ENCODE results near the gene NIPA2. TPM values are rescaled to one million over a fixed set of nuclear protein-coding genes. Genes with fewer than 3 reads are reported as not detected.

Gene NIPA2
- total RNA-seq, 1 experiment from 2014 or later, result 77.9 TPM

DNA sequence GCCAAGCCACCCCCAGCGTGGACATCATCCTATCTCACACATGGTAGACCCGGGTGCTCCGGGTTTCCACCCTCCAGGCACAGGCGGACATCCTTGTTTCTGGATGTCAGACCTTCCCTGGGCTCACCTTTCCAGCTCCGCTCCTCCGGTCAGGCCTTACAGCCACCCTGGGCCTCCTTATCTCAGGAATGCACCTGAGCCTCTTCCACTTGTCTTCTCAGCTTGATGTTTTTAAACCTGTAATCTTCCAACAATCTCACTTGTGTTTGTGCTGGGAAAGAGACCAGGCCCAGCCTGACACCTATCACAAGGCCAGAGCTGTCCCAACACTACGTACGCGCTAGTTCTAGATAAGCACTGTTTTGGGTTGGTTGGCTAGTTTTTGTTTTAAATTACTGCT is 53.9 kb downstream of the NIPA2 start:
- Mint-ChIP-seq H3K9me3 (no peaks in the 10 kb centered on the region; a peak in 1 of 5 replicates), H3K4me3 (no peak overlapping the region), H3K27ac (peak overlapping the region in 1 of 3 experiments; percentile 32; a peak in 1 of 7 replicates), H3K27me3 (ENCODE audit: low read depth) (no peaks in the 10 kb centered on the region), H3K36me3 (ENCODE audit: insufficient read depth in 1 of 3, low read depth in 3 of 3) (peaks cover 9 to 26% (median 17%) of the 10 kb centered on the region in 3 experiments; a peak in 6 of 7 replicates), H3K4me1 (no peaks in the 10 kb centered on the region)
- no CpG with 5 or more reads among the region's 9 CpGs for WGBS (ENCODE audit: extremely low coverage, insufficient read length, low lambda C conversion rate)
- Histone ChIP-seq H3K79me1 (ENCODE audit: insufficient read depth, low read depth, low read length, poor library complexity, severe bottlenecking) (no peaks in the 10 kb centered on the region), H3K23ac (ENCODE audit: insufficient read length, low read depth, low read length) (no peak overlapping the region), H2AK5ac (ENCODE audit: insufficient read length, low read length) (no peak overlapping the region), H3K27ac (ENCODE audit: insufficient read length, low read depth, low read length) (no peak overlapping the region), H2BK15ac (ENCODE audit: low read depth, low read length) (no peak overlapping the region), H3K14ac (ENCODE audit: insufficient read depth, low read length) (no peak overlapping the region), H2BK5ac (ENCODE audit: insufficient read length, low read length) (no peak overlapping the region), H3K56ac (ENCODE audit: insufficient read length, low read depth, low read length) (no peak overlapping the region), H4K91ac (ENCODE audit: insufficient read length, low read depth, low read length) (no peak overlapping the region), H2BK20ac (ENCODE audit: low read depth, low read length, poor library complexity, severe bottlenecking) (no peak overlapping the region), H3K4me1 (ENCODE audit: insufficient read depth, low read length) (no peaks in the 10 kb centered on the region), H2BK12ac (ENCODE audit: insufficient read length, low read depth, low read length) (no peak overlapping the region), H4K20me1 (ENCODE audit: control insufficient read depth, insufficient read depth, insufficient read length) (no peaks in the 10 kb centered on the region), H4K5ac (ENCODE audit: insufficient read length, low read depth, low read length) (no peak overlapping the region), H2AFZ (ENCODE audit: low read length) (no peak overlapping the region), H3K18ac (ENCODE audit: insufficient read length, low read depth, low read length) (no peak overlapping the region), H3K27me3 (ENCODE audit: insufficient read depth, low read length) (no peaks in the 10 kb centered on the region), H4K8ac (replicated peaks; ENCODE audit: insufficient read length, low read depth, low read length) (no peak overlapping the region), H3K4ac (ENCODE audit: low read depth, low read length) (no peak overlapping the region), H3T11ph (ENCODE audit: low read length) (no peak overlapping the region), H3K9me3 (ENCODE audit: control insufficient read depth, low read depth, low read length) (no peaks in the 10 kb centered on the region), H3K9ac (ENCODE audit: extremely low read depth, insufficient read length, low read length) (no peak overlapping the region), H3K23me2 (ENCODE audit: insufficient read length, low read depth, low read length, poor library complexity, severe bottlenecking) (no peaks in the 10 kb centered on the region), H3K79me2 (ENCODE audit: insufficient read depth, low read length) (no peaks in the 10 kb centered on the region), H3K4me2 (ENCODE audit: insufficient read depth, insufficient read length, low read length) (no peak overlapping the region), H2BK120ac (ENCODE audit: low read depth, low read length, poor library complexity, severe bottlenecking) (no peak overlapping the region)
- TF ChIP-seq, protein P1, sequence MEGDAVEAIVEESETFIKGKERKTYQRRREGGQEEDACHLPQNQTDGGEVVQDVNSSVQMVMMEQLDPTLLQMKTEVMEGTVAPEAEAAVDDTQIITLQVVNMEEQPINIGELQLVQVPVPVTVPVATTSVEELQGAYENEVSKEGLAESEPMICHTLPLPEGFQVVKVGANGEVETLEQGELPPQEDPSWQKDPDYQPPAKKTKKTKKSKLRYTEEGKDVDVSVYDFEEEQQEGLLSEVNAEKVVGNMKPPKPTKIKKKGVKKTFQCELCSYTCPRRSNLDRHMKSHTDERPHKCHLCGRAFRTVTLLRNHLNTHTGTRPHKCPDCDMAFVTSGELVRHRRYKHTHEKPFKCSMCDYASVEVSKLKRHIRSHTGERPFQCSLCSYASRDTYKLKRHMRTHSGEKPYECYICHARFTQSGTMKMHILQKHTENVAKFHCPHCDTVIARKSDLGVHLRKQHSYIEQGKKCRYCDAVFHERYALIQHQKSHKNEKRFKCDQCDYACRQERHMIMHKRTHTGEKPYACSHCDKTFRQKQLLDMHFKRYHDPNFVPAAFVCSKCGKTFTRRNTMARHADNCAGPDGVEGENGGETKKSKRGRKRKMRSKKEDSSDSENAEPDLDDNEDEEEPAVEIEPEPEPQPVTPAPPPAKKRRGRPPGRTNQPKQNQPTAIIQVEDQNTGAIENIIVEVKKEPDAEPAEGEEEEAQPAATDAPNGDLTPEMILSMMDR (conservative IDR thresholded peaks at IDR 0.05), result no peak
- no peak for DNase-seq

Data from H9 (cell line).